GM12892 (cell line): Measurements from ENCODE around the gene PRR14.

Experiments used
- POLR2A ChIP-seq: IDR thresholded peaks from 2 replicates; pipeline ENCODE4 v1.6.1; 2011; ENCODE audit warnings: low read depth, low read length, control low read depth
- POLR2AphosphoS5 ChIP-seq: IDR thresholded peaks from 2 replicates; pipeline ENCODE4 v1.6.1; 2011; ENCODE audit warnings: low read depth, low read length, control low read depth
- TAF1 ChIP-seq: IDR thresholded peaks from 2 replicates; pipeline ENCODE4 v1.6.1; 2011; ENCODE audit warnings: low read depth, mild to moderate bottlenecking, control low read depth, low read length, borderline replicate concordance

DNA sequence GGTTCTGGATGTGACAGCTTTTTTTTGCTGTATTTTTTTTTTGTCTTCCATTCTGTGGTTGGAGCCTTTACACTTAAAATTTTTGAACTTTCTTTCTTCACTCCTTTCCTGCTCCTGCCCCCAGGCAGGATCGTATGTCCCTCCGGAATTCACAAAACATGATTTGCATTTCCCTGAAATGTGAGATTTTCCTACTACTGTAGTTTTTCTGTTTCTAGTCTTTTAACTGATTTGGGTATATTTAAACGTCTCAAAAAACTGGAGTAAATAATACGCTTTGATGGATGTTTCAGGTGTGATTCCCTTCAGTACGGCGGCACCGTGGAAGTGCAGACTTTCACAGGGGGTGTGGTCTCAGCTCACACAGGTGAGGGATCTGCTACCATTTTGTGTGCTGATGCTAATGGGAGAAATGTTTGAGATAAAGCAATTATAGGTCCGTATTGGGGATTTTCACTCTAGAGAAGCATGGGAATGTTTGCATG is 48.9 kb downstream of the PRR14 start:
- no peak for TF ChIP-seq POLR2A
- no peak for TF ChIP-seq POLR2AphosphoS5
- TF ChIP-seq TAF1, result no peak
